BE2C (cell line): ENCODE results near the gene ISLR2.

Experiments used
- DNase-seq: peaks from one replicate; pipeline ENCODE4 v3.0.0-alpha.2; 2020
- H3K27me3 ChIP-seq: fragments of 250-450 bp; sonication (Bioruptor Pico); 2 replicates; pipeline ENCODE4 v1.5.1; 2020; ENCODE audit warnings: mild to moderate bottlenecking
- H3K36me3 ChIP-seq: fragments of 250-450 bp; sonication (Bioruptor Pico); 2 replicates; pipeline ENCODE4 v1.5.1; 2020; ENCODE audit warnings: mild to moderate bottlenecking
- H3K4me1 ChIP-seq: fragments of 250-450 bp; sonication (Bioruptor Pico); 2 replicates; pipeline ENCODE4 v1.5.1; 2020
- H3K4me3 ChIP-seq: 2 replicates; pipeline ENCODE4 v1.5.1; 2011; ENCODE audit warnings: low read depth, low read length
- H3K9me3 ChIP-seq: fragments of 250-450 bp; sonication (Bioruptor Pico); 2 replicates; pipeline ENCODE4 v1.5.1; 2020
- CTCF ChIP-seq: IDR thresholded peaks from 2 replicates; pipeline ENCODE4 v1.5.1; 2012; ENCODE audit warnings: mild to moderate bottlenecking, low read depth, low read length

Gene ISLR2

GRCh38 chr15:74179983-74180880, 49.8 kb downstream of the ISLR2 start:
- no peak for TF ChIP-seq CTCF
- Histone ChIP-seq H3K9me3 (no peaks in the 10 kb centered on the region), H3K36me3 (peaks cover 64% of the 10 kb centered on the region), H3K4me3 (no peak overlapping the region), H3K27me3 (no peaks in the 10 kb centered on the region), H3K4me1 (peaks cover 66% of the 10 kb centered on the region)
- peak; percentile 34 for DNase-seq

DNA sequence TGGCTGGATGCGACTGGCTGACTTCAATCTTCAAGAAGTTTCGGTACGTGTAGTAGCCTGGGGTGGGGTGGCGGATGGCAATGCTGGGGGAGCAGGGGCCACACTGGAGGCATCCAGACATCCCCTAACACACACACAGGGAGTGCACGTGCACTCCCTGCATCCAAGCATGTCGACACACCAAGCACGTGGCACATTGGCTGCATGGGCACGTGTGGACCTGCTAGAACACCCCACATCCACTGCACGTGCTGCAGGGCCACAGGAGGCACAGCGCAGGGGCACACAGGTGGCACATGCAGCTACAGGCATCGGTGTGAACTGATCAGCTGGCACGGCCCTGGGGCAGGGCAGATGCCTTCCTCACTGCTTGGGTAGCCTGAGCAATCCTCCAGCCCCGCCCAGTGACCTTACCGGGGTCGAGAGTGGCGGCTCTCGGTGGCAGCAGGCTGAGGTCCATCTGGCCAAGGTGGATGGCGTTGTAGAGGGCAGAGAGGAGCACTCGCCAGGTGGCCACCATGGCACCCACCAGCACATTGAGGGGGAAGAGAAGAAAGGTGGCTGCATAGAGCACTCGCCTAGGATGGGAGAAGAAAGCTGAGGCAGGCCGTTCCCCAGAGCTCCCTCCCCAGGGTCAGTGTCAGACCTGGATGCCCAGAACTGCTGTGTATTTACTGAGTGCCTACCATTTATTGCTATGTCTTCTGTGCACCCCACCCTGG, 50.7 kb downstream of the ISLR2 start:
- peaks cover 58% of the 10 kb centered on the region for H3K4me1 ChIP-seq
- peaks cover 72% of the 10 kb centered on the region for H3K36me3 ChIP-seq
- TF ChIP-seq CTCF: no peak
- H3K9me3 ChIP-seq: no peaks in the 10 kb centered on the region
- H3K4me3 ChIP-seq: no peak overlapping the region
- DNase-seq: peak; percentile 23
- H3K27me3 ChIP-seq: no peaks in the 10 kb centered on the region

GRCh38 chr15:74182131-74182530, 51.7 kb downstream of the ISLR2 start:
- peak; percentile 21 for DNase-seq
- peaks cover 50% of the 10 kb centered on the region for H3K4me1 ChIP-seq
- no peak for TF ChIP-seq CTCF
- no peaks in the 10 kb centered on the region for H3K9me3 ChIP-seq
- H3K27me3 ChIP-seq: no peaks in the 10 kb centered on the region
- H3K36me3 ChIP-seq: peaks cover 77% of the 10 kb centered on the region
- no peak overlapping the region for H3K4me3 ChIP-seq

DNA sequence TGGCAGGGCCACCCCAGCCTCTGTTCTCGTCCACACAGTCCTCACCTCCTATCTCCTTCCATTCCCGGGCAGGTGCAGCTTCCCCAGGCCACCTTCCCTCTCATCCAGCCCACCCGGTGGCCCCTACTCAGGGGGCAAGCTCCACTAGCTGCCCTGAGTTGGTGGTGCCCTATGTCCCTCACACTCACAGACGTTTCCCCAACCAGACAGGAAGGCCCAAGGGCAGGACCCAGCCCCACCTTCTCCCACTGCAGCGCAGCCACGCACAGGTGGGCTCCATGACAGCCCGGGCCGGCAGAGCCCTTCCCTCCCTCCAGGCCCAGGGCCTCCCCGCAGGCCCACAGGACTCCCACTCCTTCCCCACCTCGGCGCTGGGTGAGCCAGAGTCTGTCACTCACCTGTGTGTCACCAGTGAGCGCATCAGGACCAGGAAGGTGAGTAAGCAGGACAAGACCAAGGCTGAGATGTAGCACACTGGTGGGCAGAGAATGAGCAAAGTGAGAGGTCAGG, 54.3 kb downstream of the ISLR2 start:
- no peak for TF ChIP-seq CTCF
- no peaks in the 10 kb centered on the region for H3K9me3 ChIP-seq
- no peak overlapping the region for H3K4me3 ChIP-seq
- no peaks in the 10 kb centered on the region for H3K27me3 ChIP-seq
- H3K36me3 ChIP-seq: peaks cover 92% of the 10 kb centered on the region
- H3K4me1 ChIP-seq: peaks cover 41% of the 10 kb centered on the region
- no peak for DNase-seq

DNA sequence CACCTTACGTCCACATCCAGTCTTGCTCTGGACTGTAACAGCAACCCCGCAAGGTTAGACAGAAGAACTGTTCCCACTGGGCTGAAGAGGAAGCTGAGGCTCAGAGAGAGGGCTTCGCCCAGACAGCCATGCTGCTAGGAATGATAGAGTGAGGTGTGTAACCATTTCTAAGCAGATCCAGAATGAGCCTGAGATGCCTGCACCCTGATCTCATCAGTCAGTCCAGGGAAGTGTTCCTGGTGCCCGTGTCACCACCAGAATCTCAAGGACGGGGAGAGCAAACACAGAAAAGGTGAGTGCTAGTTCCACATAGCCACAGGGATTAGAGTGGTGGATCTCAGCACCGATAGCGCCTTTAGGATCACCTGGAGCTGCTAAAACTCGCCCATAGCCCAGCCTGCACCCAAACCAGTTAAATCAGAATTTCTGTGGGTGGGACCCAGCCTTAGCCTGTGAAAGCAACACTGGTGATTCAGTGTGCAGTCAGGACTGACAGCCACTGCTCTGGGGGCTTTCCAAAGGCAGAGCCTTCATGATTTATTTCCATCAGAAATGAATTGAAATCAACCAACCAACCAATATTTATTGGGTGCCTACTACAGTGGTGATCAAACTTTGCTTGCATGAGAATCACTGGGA, 55.4 kb downstream of the ISLR2 start:
- Histone ChIP-seq H3K9me3 (no peaks in the 10 kb centered on the region), H3K4me3 (no peak overlapping the region), H3K36me3 (peaks cover 90% of the 10 kb centered on the region), H3K27me3 (no peaks in the 10 kb centered on the region), H3K4me1 (peaks cover 29% of the 10 kb centered on the region)
- TF ChIP-seq CTCF: no peak
- no peak for DNase-seq
